ENCODE measurements around the gene RIC3.

The RIC3 gene

DNA sequence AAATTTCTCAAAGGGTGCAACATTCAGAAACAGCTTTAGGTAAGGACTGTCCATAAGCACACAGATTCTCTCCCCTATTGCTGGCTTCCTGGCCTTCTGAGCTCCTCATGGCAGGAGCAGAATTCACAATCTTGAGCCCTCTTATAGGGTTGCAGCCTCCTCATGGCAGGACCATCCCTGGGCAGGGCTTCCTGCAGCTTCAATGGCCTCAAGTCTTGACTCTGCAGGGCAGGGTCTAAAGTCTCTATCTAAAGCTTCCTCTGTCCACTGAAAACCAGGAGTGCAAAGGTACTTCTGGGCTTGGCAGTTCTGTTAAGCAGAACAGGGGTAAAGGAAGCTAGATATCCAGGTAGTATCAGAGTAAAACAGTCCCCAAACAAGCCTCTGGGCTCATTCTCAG lies 59.1 kb downstream of the RIC3 start:
- peak; percentile 30; the same call in 2 of the 3 replicates for ATAC-seq
- TF ChIP-seq BACH2 (CRISPR knock-in tag; IDR thresholded peaks at IDR 0.05; ENCODE audit: borderline replicate concordance): no peak
- TF ChIP-seq TCF4 (CRISPR knock-in tag; IDR thresholded peaks at IDR 0.05; ENCODE audit: borderline replicate concordance): no peak
- no peak for TF ChIP-seq ZNF565 (CRISPR knock-in tag; conservative IDR thresholded peaks at IDR 0.05; ENCODE audit: low read depth)
- no peak for TF ChIP-seq ZC3H10 (CRISPR knock-in tag; IDR thresholded peaks at IDR 0.05)
- TF ChIP-seq PPARA (CRISPR knock-in tag; IDR thresholded peaks at IDR 0.05; ENCODE audit: borderline replicate concordance): no peak
- TF ChIP-seq, protein P1, sequence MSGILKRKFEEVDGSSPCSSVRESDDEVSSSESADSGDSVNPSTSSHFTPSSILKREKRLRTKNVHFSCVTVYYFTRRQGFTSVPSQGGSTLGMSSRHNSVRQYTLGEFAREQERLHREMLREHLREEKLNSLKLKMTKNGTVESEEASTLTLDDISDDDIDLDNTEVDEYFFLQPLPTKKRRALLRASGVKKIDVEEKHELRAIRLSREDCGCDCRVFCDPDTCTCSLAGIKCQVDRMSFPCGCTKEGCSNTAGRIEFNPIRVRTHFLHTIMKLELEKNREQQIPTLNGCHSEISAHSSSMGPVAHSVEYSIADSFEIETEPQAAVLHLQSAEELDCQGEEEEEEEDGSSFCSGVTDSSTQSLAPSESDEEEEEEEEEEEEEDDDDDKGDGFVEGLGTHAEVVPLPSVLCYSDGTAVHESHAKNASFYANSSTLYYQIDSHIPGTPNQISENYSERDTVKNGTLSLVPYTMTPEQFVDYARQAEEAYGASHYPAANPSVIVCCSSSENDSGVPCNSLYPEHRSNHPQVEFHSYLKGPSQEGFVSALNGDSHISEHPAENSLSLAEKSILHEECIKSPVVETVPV (CRISPR knock-in tag; IDR thresholded peaks at IDR 0.05): no peak
- no peak for TF ChIP-seq TOX (CRISPR knock-in tag; IDR thresholded peaks at IDR 0.05; ENCODE audit: borderline replicate concordance)
- no peak for TF ChIP-seq ZFP30 (CRISPR knock-in tag; IDR thresholded peaks at IDR 0.05)
- no peak for TF ChIP-seq ZNF70 (CRISPR knock-in tag; IDR thresholded peaks at IDR 0.05)

DNA sequence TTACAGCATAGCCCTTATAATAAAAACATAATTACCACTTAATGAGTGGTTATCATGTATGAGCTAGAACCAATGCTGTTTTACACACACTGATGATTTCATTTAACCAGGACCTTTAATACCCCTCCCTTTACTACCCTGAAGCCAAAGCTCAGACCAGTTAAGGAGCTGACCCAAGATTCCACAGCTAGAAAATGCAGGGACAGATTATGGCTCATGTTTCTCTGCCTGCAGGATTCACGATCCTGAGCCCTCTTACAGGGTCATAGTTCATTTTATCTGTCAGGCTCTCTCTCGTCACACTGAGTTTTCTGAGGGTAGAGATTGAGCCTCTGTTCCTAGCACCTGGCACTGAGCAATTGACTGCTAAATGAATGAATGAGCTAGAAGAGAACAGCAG lies 60.4 kb downstream of the RIC3 start:
- TF ChIP-seq PATZ1 (CRISPR knock-in tag; IDR thresholded peaks at IDR 0.05; ENCODE audit: borderline replicate concordance): no peak
- TF ChIP-seq ISL1 (CRISPR knock-in tag; IDR thresholded peaks at IDR 0.05): no peak
- TF ChIP-seq ZC3H10 (CRISPR knock-in tag; IDR thresholded peaks at IDR 0.05): no peak
- TF ChIP-seq ZNF8 (CRISPR knock-in tag; IDR thresholded peaks at IDR 0.05): no peak
- ATAC-seq: no peak

DNA sequence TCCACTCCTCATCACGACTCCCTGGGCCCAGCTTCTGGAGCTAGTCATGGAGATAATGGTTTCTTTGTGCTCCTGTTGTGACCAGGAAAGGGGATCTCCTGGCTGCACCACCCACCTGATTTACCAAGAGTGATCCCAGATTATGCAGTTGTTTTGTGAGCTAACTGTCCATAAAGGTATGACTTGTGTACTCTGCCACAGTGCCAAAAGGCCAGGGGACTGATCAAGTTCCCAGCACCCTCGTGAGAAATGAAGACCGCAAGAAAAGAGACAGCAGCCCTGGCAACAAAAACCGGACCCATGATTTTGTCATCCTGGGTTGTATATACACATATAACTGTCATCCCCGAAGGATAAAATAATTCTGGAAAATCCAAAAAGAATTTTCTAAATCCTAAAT lies 61.2 kb downstream of the RIC3 start:
- TF ChIP-seq TOX (CRISPR knock-in tag; IDR thresholded peaks at IDR 0.05; ENCODE audit: borderline replicate concordance): no peak
- no peak for TF ChIP-seq ZFP3 (CRISPR knock-in tag; IDR thresholded peaks at IDR 0.05)
- TF ChIP-seq PPARA (CRISPR knock-in tag; IDR thresholded peaks at IDR 0.05; ENCODE audit: borderline replicate concordance): no peak
- no peak for TF ChIP-seq TCF4 (CRISPR knock-in tag; IDR thresholded peaks at IDR 0.05; ENCODE audit: borderline replicate concordance)
- TF ChIP-seq GLIS3 (CRISPR knock-in tag; IDR thresholded peaks at IDR 0.05): no peak
- TF ChIP-seq, protein P1 (CRISPR knock-in tag; IDR thresholded peaks at IDR 0.05): no peak
- no peak for TF ChIP-seq POU6F1 (CRISPR knock-in tag; IDR thresholded peaks at IDR 0.05; ENCODE audit: borderline replicate concordance, low read depth)
- TF ChIP-seq ARNTL (CRISPR knock-in tag; IDR thresholded peaks at IDR 0.05; ENCODE audit: borderline replicate concordance, low read depth): no peak
- TF ChIP-seq TSHZ2 (CRISPR knock-in tag; IDR thresholded peaks at IDR 0.05): no peak
- TF ChIP-seq CSDC2 (CRISPR knock-in tag; IDR thresholded peaks at IDR 0.05): no peak
- no peak for TF ChIP-seq OSR1 (CRISPR knock-in tag; IDR thresholded peaks at IDR 0.05)
- no peak for TF ChIP-seq BACH2 (CRISPR knock-in tag; IDR thresholded peaks at IDR 0.05; ENCODE audit: borderline replicate concordance)
- TF ChIP-seq ZNF70 (CRISPR knock-in tag; IDR thresholded peaks at IDR 0.05): no peak
- no peak for TF ChIP-seq ISL1 (CRISPR knock-in tag; IDR thresholded peaks at IDR 0.05)
- no peak for TF ChIP-seq RARB (CRISPR knock-in tag; IDR thresholded peaks at IDR 0.05)
- ATAC-seq: no peak
